H9 (cell line): ENCODE data around the gene ILK. TPM values are rescaled to one million over a fixed set of nuclear protein-coding genes. Genes with fewer than 3 reads are reported as not detected.

Source experiments
- DNase-seq: peaks from one replicate; pipeline ENCODE4 v3.0.0-alpha.2; 2017
- H2AFZ ChIP-seq: one replicate; pipeline ENCODE4 v1.6.1; 2013; ENCODE audit warnings: mild to moderate bottlenecking, low read length, control low read depth, moderate library complexity
- H2AK5ac ChIP-seq: 2 replicates; pipeline ENCODE4 v1.6.1; 2013; ENCODE audit warnings: low read length, control low read depth, mixed read lengths; ENCODE audit not compliant: insufficient read length
- H2BK120ac ChIP-seq: one replicate; pipeline ENCODE4 v1.6.1; 2013; ENCODE audit warnings: low read depth, mild to moderate bottlenecking, low read length, control low read depth, inconsistent platforms; ENCODE audit not compliant: poor library complexity, severe bottlenecking
- H2BK12ac ChIP-seq: 2 replicates; pipeline ENCODE4 v1.6.1; 2013; ENCODE audit warnings: low read length, control low read depth, mixed read lengths, low read depth; ENCODE audit not compliant: insufficient read length
- H2BK15ac ChIP-seq: 2 replicates; pipeline ENCODE4 v1.6.1; 2013; ENCODE audit warnings: low read depth, low read length, control low read depth
- H2BK20ac ChIP-seq: one replicate; pipeline ENCODE4 v1.6.1; 2013; ENCODE audit warnings: low read depth, mild to moderate bottlenecking, low read length, control low read depth, inconsistent platforms; ENCODE audit not compliant: poor library complexity, severe bottlenecking
- H2BK5ac ChIP-seq: 2 replicates; pipeline ENCODE4 v1.6.1; 2013; ENCODE audit warnings: low read length, control low read depth, mixed read lengths; ENCODE audit not compliant: insufficient read length
- H3K14ac ChIP-seq: 2 replicates; pipeline ENCODE4 v1.6.1; 2013; ENCODE audit warnings: low read length, control low read depth; ENCODE audit not compliant: insufficient read depth
- H3K18ac ChIP-seq: 2 replicates; pipeline ENCODE4 v1.6.1; 2013; ENCODE audit warnings: low read depth, mild to moderate bottlenecking, mixed read lengths, low read length, control low read depth; ENCODE audit not compliant: insufficient read length
- H3K23ac ChIP-seq: 2 replicates; pipeline ENCODE4 v1.6.1; 2013; ENCODE audit warnings: low read length, control low read depth, mixed read lengths, low read depth; ENCODE audit not compliant: insufficient read length
- H3K23me2 ChIP-seq: 2 replicates; pipeline ENCODE4 v1.6.1; 2013; ENCODE audit warnings: low read depth, mild to moderate bottlenecking, mixed read lengths, low read length, control low read depth; ENCODE audit not compliant: insufficient read length, poor library complexity, severe bottlenecking
- H3K27ac ChIP-seq: 2 replicates; pipeline ENCODE4 v1.5.1; 2013; ENCODE audit warnings: low read length, control low read depth, mixed read lengths, low read depth; ENCODE audit not compliant: insufficient read length
- H3K27me3 ChIP-seq: 2 replicates; pipeline ENCODE4 v1.6.1; 2013; ENCODE audit warnings: low read length, control low read depth, inconsistent platforms; ENCODE audit not compliant: insufficient read depth
- H3K4ac ChIP-seq: 2 replicates; pipeline ENCODE4 v1.6.1; 2013; ENCODE audit warnings: low read depth, mild to moderate bottlenecking, control low read depth, inconsistent platforms, low read length, moderate library complexity
- H3K4me1 ChIP-seq: 2 replicates; pipeline ENCODE4 v1.6.1; 2013; ENCODE audit warnings: low read length, control low read depth, inconsistent platforms; ENCODE audit not compliant: insufficient read depth
- H3K4me2 ChIP-seq: 2 replicates; pipeline ENCODE4 v1.6.1; 2013; ENCODE audit warnings: low read length, control low read depth, mixed read lengths; ENCODE audit not compliant: insufficient read length, insufficient read depth
- H3K56ac ChIP-seq: 2 replicates; pipeline ENCODE4 v1.6.1; 2013; ENCODE audit warnings: low read depth, mild to moderate bottlenecking, mixed read lengths, low read length, control low read depth; ENCODE audit not compliant: insufficient read length
- H3K79me1 ChIP-seq: 2 replicates; pipeline ENCODE4 v1.6.1; 2013; ENCODE audit warnings: low read depth, mild to moderate bottlenecking, moderate library complexity, low read length, control low read depth, inconsistent platforms; ENCODE audit not compliant: insufficient read depth, poor library complexity, severe bottlenecking
- H3K79me2 ChIP-seq: 2 replicates; pipeline ENCODE4 v1.6.1; 2013; ENCODE audit warnings: low read length, control low read depth, inconsistent platforms; ENCODE audit not compliant: insufficient read depth
- H3K9ac ChIP-seq: 2 replicates; pipeline ENCODE4 v1.6.1; 2013; ENCODE audit warnings: low read length, control low read depth, mixed read lengths; ENCODE audit not compliant: insufficient read length; ENCODE audit errors: extremely low read depth
- H3K9me3 ChIP-seq: one replicate; pipeline ENCODE4 v1.6.1; 2013; ENCODE audit warnings: low read depth, low read length, inconsistent platforms; ENCODE audit not compliant: control insufficient read depth
- H3T11ph ChIP-seq: one replicate; pipeline ENCODE4 v1.6.1; 2013; ENCODE audit warnings: mild to moderate bottlenecking, low read length, control low read depth, inconsistent platforms
- H4K20me1 ChIP-seq: one replicate; pipeline ENCODE4 v1.6.1; 2013; ENCODE audit not compliant: control insufficient read depth, insufficient read length, insufficient read depth
- H4K5ac ChIP-seq: 2 replicates; pipeline ENCODE4 v1.6.1; 2013; ENCODE audit warnings: low read depth, mild to moderate bottlenecking, mixed read lengths, low read length, control low read depth; ENCODE audit not compliant: insufficient read length
- H4K8ac ChIP-seq: replicated peaks from 2 replicates; pipeline ENCODE4 v1.6.1; 2013; ENCODE audit warnings: low read length, control low read depth, mixed read lengths, low read depth; ENCODE audit not compliant: insufficient read length
- H4K91ac ChIP-seq: 2 replicates; pipeline ENCODE4 v1.6.1; 2013; ENCODE audit warnings: low read depth, mild to moderate bottlenecking, moderate library complexity, mixed read lengths, low read length, control low read depth; ENCODE audit not compliant: insufficient read length
- H3K27ac Mint-ChIP-seq, 3 experiments: 2 replicates in 2 of 3; 3 replicates in 1 of 3; pipeline ENCODE4 v1.8.0; 2020 to 2021; ENCODE audit warnings: mixed read lengths in 3 of 3, mild to moderate bottlenecking in 1 of 3, moderate library complexity in 1 of 3
- H3K27me3 Mint-ChIP-seq: 2 replicates; pipeline ENCODE4 v1.8.0; 2021; ENCODE audit warnings: low read depth, mild to moderate bottlenecking, moderate library complexity, mixed read lengths
- H3K36me3 Mint-ChIP-seq, 3 experiments: 2 replicates in 2 of 3; 3 replicates in 1 of 3; pipeline ENCODE4 v1.8.0; 2020 to 2021; ENCODE audit warnings: low read depth in 3 of 3, mixed read lengths in 3 of 3; ENCODE audit not compliant: insufficient read depth in 1 of 3
- H3K4me1 Mint-ChIP-seq, 2 experiments: 2 replicates each; pipeline ENCODE4 v1.8.0; 2020; ENCODE audit warnings: mixed read lengths in 2 of 2
- H3K4me3 Mint-ChIP-seq, 2 experiments: 2 replicates in 1 of 2; 3 replicates in 1 of 2; pipeline ENCODE4 v1.8.0; 2020 to 2021; ENCODE audit warnings: mild to moderate bottlenecking in 2 of 2, mixed read lengths in 2 of 2, moderate library complexity in 1 of 2
- H3K9me3 Mint-ChIP-seq, 2 experiments: 2 replicates in 1 of 2; 3 replicates in 1 of 2; pipeline ENCODE4 v1.8.0; 2020; ENCODE audit warnings: mild to moderate bottlenecking in 2 of 2, mixed read lengths in 2 of 2, moderate library complexity in 1 of 2
- WGBS: extraction: QIAGEN DNeasy Blood & Tissue Kit; methylation state at CpG from one replicate; pipeline ENCODE4 v1.1.7; 2013; ENCODE audit warnings: missing lambda C conversion rate, low lambda C conversion rate, mixed read lengths; ENCODE audit not compliant: insufficient read length; ENCODE audit errors: extremely low coverage; 5-methylcytosine and 5-hydroxymethylcytosine counted together
- total RNA-seq: library from RNA; stranded (reverse); gene quantifications from 2 replicates; pipeline ENCODE4 v1.2.1, GENCODE V29; 2021
- TF ChIP-seq, protein P1 (sequence below): fragments of 200-600 bp; sonication (generic); conservative IDR thresholded peaks from 3 replicates; pipeline ENCODE4 v1.8.0; 2021; ENCODE audit warnings: antibody characterized with exemption, mild to moderate bottlenecking

ILK gene
- total RNA-seq, 1 experiment from 2014 or later, result 100 TPM

DNA sequence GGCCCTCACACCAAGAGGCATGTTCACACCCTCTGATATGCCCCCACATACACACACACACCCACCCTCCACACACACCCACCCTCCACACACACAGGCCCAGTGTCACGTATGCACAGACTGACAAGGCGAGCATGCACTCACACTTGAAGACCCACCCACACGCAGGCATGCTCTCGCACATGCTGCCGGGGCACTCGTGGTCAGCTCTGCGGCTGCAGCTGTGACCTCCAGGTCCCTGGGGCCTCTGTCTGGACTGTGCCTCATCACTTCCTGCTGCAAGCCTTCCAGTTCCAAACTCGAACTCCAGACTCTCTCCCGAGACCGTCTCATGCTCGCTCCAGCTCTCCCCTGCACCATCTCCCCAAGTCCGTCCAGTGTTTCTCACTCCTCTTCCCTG is 42.5 kb downstream of the ILK start:
- Histone ChIP-seq H3K4me2 (no peak overlapping the region), H3K79me2 (no peaks in the 10 kb centered on the region), H3K4ac (no peak overlapping the region), H3T11ph (no peak overlapping the region), H4K20me1 (no peaks in the 10 kb centered on the region), H3K23ac (no peak overlapping the region), H3K18ac (no peak overlapping the region), H4K91ac (no peak overlapping the region), H2AK5ac (no peak overlapping the region), H2BK15ac (no peak overlapping the region), H3K79me1 (no peaks in the 10 kb centered on the region), H2BK120ac (no peak overlapping the region), H2BK5ac (no peak overlapping the region), H2BK20ac (no peak overlapping the region), H3K14ac (no peak overlapping the region), H2AFZ (no peak overlapping the region), H3K4me1 (peaks cover 2% of the 10 kb centered on the region; the same call in 1 of the 2 replicates), H2BK12ac (no peak overlapping the region), H3K9ac (no peak overlapping the region), H3K9me3 (no peaks in the 10 kb centered on the region), H3K27me3 (no peaks in the 10 kb centered on the region), H3K23me2 (no peaks in the 10 kb centered on the region), H3K27ac (no peak overlapping the region), H4K8ac (no peak overlapping the region), H4K5ac (no peak overlapping the region), H3K56ac (no peak overlapping the region)
- TF ChIP-seq, protein P1, sequence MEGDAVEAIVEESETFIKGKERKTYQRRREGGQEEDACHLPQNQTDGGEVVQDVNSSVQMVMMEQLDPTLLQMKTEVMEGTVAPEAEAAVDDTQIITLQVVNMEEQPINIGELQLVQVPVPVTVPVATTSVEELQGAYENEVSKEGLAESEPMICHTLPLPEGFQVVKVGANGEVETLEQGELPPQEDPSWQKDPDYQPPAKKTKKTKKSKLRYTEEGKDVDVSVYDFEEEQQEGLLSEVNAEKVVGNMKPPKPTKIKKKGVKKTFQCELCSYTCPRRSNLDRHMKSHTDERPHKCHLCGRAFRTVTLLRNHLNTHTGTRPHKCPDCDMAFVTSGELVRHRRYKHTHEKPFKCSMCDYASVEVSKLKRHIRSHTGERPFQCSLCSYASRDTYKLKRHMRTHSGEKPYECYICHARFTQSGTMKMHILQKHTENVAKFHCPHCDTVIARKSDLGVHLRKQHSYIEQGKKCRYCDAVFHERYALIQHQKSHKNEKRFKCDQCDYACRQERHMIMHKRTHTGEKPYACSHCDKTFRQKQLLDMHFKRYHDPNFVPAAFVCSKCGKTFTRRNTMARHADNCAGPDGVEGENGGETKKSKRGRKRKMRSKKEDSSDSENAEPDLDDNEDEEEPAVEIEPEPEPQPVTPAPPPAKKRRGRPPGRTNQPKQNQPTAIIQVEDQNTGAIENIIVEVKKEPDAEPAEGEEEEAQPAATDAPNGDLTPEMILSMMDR, result no peak
- Mint-ChIP-seq H3K4me1 (no peaks in the 10 kb centered on the region), H3K27ac (no peak overlapping the region), H3K4me3 (no peak overlapping the region), H3K27me3 (0 out of 2 replicates have a peak, but pooled peaks cover 2% of the 10 kb centered on the region), H3K9me3 (no peaks in the 10 kb centered on the region), H3K36me3 (no peaks in the 10 kb centered on the region)
- no CpG with 5 or more reads among the region's 12 CpGs for WGBS
- DNase-seq, result no peak
